Activated B cell treated with CpG ODN at 0.5 μM for 24 hours (primary cell): ENCODE measurements around the gene RCC1. TPM values are rescaled to one million over a fixed set of nuclear protein-coding genes. Genes with fewer than 3 reads are reported as not detected.

Source experiments
- ATAC-seq: fragments of 200-7000 bp; cut with Tn5 transposase; one replicate; pipeline ENCODE4 v1.10.0; 2021; ENCODE audit warnings: low read depth, mild to moderate bottlenecking, moderate library complexity
- CTCF ChIA-PET: fragments of 350-600 bp; sonication (Branson Sonifier 250); formaldehyde crosslinking; loops from one replicate; lab custom pipeline; 2021; ENCODE audit warnings: antibody characterized with exemption; lab: Charles Lee
- POLR2A ChIA-PET: fragments of 350-600 bp; sonication (Branson Sonifier 250); formaldehyde crosslinking; loops from one replicate; lab custom pipeline; 2021; ENCODE audit warnings: antibody characterized with exemption; lab: Charles Lee
- DNase-seq: peaks from one replicate; pipeline ENCODE4 v3.0.0; 2022
- H3K27ac Mint-ChIP-seq: one replicate; pipeline ENCODE4 v1.8.0; 2020; ENCODE audit warnings: mixed read lengths
- H3K27me3 Mint-ChIP-seq: one replicate; pipeline ENCODE4 v1.8.0; 2021; ENCODE audit warnings: mixed read lengths
- H3K36me3 Mint-ChIP-seq: one replicate; pipeline ENCODE4 v1.8.0; 2021; ENCODE audit warnings: low read depth, mixed read lengths
- H3K4me1 Mint-ChIP-seq: one replicate; pipeline ENCODE4 v1.8.0; 2021; ENCODE audit warnings: mixed read lengths
- H3K4me3 Mint-ChIP-seq: one replicate; pipeline ENCODE4 v1.8.0; 2020; ENCODE audit warnings: mild to moderate bottlenecking, mixed read lengths
- H3K9me3 Mint-ChIP-seq: one replicate; pipeline ENCODE4 v1.8.0; 2020; ENCODE audit warnings: mixed read lengths
- CTCF ChIP-seq: fragments of 200-600 bp; IDR thresholded peaks from one replicate; pipeline ENCODE4 v1.8.0; 2022; ENCODE audit warnings: antibody characterized with exemption, mild to moderate bottlenecking
- intact Hi-C: fragments of 100-400 bp; cut with micrococcal nuclease; formaldehyde crosslinking; loops from one replicate; pipeline ENCODE4 v1.15.1; 2024
- total RNA-seq: library from RNA; stranded (reverse); gene quantifications from 2 replicates; pipeline ENCODE4 v1.2.3, GENCODE V29; 2022

RCC1 gene
- total RNA-seq, 1 donor from 2014 or later = 47.5 TPM

- H3K27me3 Mint-ChIP-seq = no peaks in the 10 kb centered on the region
- intact Hi-C loops = loop anchor here (1.0 to 2.0 kb wide), 10 partner anchors 28 to 628 kb away; partner anchors contain the start of genes MED18, PHACTR4, RNU11 and SRSF4
- DNase-seq = peak; percentile 94
These were observed 47.2 kb downstream of the RCC1 start, which contains the start of gene TRNAU1AP for GRCh38 chr1:28552758-28553663. TRNAU1AP (plus strand) TSS chr1:28553085; CDS start chr1:28553111, 26 bp downstream.

GRCh38 chr1:28560886-28561285, 55.0 kb downstream of the RCC1 start:
- Mint-ChIP-seq H3K9me3 (no peaks in the 10 kb centered on the region), H3K4me3 (no peak overlapping the region), H3K27ac (no peak overlapping the region), H3K4me1 (no peaks in the 10 kb centered on the region), H3K36me3 (peaks cover 69% of the 10 kb centered on the region), H3K27me3 (no peaks in the 10 kb centered on the region)
- TF ChIP-seq CTCF = no peak
- DNase-seq (no peak), ATAC-seq (no peak)
- ChIA-PET POLR2A (interaction anchor here (1.7 kb wide), 1 partner anchor 21 kb away, joined by 4 read pairs; no protein-coding TSS in a partner anchor), CTCF (no interaction called here)
- intact Hi-C loops = no loop called here

More at GRCh38 chr1:28552758-28553663, 47.2 kb downstream of the RCC1 start, which contains the start of gene TRNAU1AP:
- Mint-ChIP-seq H3K36me3 (peaks cover 23% of the 10 kb centered on the region), H3K9me3 (no peaks in the 10 kb centered on the region), H3K4me3 (peak within 1 kb of the TSS; percentile 99), H3K27ac (peak within 1 kb of the TSS; percentile 98), H3K4me1 (peaks cover 26% of the 10 kb centered on the region)
- ATAC-seq = peak; percentile 93
- CTCF ChIA-PET = interaction anchor here (2.5 kb wide), 1 partner anchor 28 kb away, joined by 10 read pairs; no protein-coding TSS in a partner anchor
- TF ChIP-seq CTCF = no peak
- POLR2A ChIA-PET = interaction anchor here (0.6 to 8.9 kb wide), 23 partner anchors 11 to 1743 kb away, joined by 3 to 221 read pairs (median 6); partner anchors contain the start of genes GMEB1, MED18, RCC1 and RNU11

- intact Hi-C loops = no loop called here
- CTCF ChIA-PET = no interaction called here
- H3K4me1 Mint-ChIP-seq = no peaks in the 10 kb centered on the region
- TF ChIP-seq CTCF = no peak
- ATAC-seq = no peak
- no peak overlapping the region for H3K4me3 Mint-ChIP-seq
- no peaks in the 10 kb centered on the region for H3K9me3 Mint-ChIP-seq
- H3K27me3 Mint-ChIP-seq = no peaks in the 10 kb centered on the region
- H3K27ac Mint-ChIP-seq = no peak overlapping the region
- H3K36me3 Mint-ChIP-seq = peaks cover 76% of the 10 kb centered on the region
- DNase-seq = no peak
- POLR2A ChIA-PET = interaction anchor here (1.3 kb wide), 1 partner anchor 11 kb away, joined by 4 read pairs; the partner anchor contains the start of gene TRNAU1AP
These were observed 58.5 kb downstream of the RCC1 start for GRCh38 chr1:28564310-28564709.

GRCh38 chr1:28565040-28565439, 59.2 kb downstream of the RCC1 start:
- no peak for DNase-seq
- ChIA-PET CTCF (no interaction called here), POLR2A (no interaction called here)
- Mint-ChIP-seq H3K4me1 (no peaks in the 10 kb centered on the region), H3K27me3 (no peaks in the 10 kb centered on the region), H3K4me3 (no peak overlapping the region), H3K36me3 (peaks cover 70% of the 10 kb centered on the region), H3K9me3 (no peaks in the 10 kb centered on the region), H3K27ac (no peak overlapping the region)
- ATAC-seq = no peak
- intact Hi-C loops = no loop called here
- TF ChIP-seq CTCF = no peak

- no peaks in the 10 kb centered on the region for H3K9me3 Mint-ChIP-seq
- DNase-seq (no peak), ATAC-seq (no peak)
- peaks cover 70% of the 10 kb centered on the region for H3K36me3 Mint-ChIP-seq
- ChIA-PET CTCF (no interaction called here), POLR2A (no interaction called here)
- no peaks in the 10 kb centered on the region for H3K27me3 Mint-ChIP-seq
- H3K27ac Mint-ChIP-seq = no peak overlapping the region
- TF ChIP-seq CTCF = no peak
- intact Hi-C loops = no loop called here
- H3K4me1 Mint-ChIP-seq = no peaks in the 10 kb centered on the region
- H3K4me3 Mint-ChIP-seq = no peak overlapping the region
These were observed 59.9 kb downstream of the RCC1 start for GRCh38 chr1:28565726-28566125.
